Retinal pigment epithelial cell (primary cell): ENCODE data around the gene ABCC12.
"Not testable (repeated sequence)": the region's sequence is repeated elsewhere in the genome, so short reads cannot be mapped to it uniquely, and the experiment has no call there.

Experiments
- DNase-seq: peaks from one replicate; pipeline ENCODE4 v3.0.0-alpha.2; 2010; ENCODE audit warnings: low read depth
- H3K4me3 ChIP-seq: 2 replicates; pipeline ENCODE4 v1.5.1; 2011; ENCODE audit warnings: mild to moderate bottlenecking, low read length, control low read depth, moderate library complexity
- TF ChIP-seq, protein P1 (sequence below): conservative IDR thresholded peaks from 2 replicates; pipeline ENCODE4 v1.5.1; 2011; ENCODE audit warnings: low read depth, low read length, control low read depth, inconsistent platforms

The ABCC12 gene

DNA sequence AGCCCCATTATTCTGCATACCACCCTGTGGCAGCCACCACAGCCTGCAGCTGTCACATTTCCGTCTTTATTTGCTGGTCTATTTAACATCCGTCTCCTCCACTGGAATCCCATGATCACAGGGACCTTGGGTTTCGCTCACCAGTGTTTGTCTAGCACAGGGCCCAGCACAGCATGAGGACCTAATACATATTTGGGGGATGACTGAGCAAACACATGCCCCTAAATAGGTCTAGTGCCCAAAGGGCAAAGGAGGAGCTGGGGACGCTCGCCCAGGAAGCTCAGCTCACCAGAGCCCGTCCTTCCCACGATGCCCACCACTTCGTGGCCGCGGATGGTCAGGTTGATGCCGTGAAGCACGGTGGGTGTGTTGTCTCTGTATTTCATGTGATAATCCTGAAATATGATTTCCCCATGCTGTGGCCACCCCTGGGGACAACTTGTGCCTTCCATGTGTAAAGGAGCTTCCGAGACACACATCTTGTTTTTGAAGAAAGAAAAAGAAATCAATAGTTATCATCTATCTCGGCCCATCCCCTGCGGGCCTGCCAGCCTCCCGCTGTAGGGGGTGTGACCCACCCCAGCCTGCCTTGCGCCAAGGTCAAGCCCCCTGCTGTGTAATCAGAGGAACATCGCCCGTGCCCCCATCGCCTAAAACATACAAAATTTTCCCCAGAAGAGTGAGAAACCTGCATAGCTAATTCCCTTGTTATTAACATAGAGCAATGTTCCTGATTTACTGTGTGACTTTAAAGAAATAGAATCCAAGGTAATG is 21.0 kb upstream of the ABCC12 start:
- TF ChIP-seq, protein P1, sequence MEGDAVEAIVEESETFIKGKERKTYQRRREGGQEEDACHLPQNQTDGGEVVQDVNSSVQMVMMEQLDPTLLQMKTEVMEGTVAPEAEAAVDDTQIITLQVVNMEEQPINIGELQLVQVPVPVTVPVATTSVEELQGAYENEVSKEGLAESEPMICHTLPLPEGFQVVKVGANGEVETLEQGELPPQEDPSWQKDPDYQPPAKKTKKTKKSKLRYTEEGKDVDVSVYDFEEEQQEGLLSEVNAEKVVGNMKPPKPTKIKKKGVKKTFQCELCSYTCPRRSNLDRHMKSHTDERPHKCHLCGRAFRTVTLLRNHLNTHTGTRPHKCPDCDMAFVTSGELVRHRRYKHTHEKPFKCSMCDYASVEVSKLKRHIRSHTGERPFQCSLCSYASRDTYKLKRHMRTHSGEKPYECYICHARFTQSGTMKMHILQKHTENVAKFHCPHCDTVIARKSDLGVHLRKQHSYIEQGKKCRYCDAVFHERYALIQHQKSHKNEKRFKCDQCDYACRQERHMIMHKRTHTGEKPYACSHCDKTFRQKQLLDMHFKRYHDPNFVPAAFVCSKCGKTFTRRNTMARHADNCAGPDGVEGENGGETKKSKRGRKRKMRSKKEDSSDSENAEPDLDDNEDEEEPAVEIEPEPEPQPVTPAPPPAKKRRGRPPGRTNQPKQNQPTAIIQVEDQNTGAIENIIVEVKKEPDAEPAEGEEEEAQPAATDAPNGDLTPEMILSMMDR = no peak
- no peak for DNase-seq
- H3K4me3 ChIP-seq = no peak overlapping the region

DNA sequence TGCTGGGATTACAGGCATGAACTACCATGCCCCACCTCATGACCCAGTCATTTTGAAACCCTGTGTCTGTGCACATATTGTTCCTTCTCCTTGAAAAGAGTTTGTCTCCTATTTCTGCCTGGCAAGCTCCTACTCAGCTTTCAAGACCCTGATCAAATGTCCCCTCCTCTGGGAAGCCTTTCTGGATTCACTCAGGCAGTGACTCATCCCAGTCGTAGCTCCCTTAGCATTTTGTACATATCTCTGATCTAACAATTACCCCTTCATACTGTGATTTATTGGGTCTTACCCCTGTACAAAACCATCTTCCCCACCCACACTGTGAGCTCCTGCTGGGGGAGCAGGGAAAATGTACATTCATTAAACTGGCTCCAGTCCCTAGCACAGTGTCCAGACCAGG is 18.1 kb upstream of the ABCC12 start:
- TF ChIP-seq, protein P1 = no peak
- no peak for DNase-seq
- H3K4me3 ChIP-seq = no peak overlapping the region

DNA sequence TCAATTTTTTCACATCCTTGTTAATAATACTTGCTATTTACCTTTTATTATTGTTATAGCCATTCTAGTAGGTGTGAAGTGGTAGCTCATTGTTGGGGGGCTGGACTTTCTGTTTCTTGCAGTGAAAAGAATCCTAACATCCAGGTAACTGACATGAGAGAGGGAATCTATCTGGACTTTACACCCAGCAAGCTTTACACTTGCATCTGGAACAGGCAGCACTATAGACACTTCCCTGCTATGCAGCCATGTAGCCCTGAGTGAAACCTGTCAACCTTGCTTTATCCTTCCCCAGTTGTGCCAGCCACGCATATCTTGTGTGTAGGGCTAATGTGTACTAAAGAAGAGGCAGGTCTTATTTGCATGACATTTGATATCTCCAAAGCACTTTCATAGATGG is 16.9 kb upstream of the ABCC12 start:
- no peak overlapping the region for H3K4me3 ChIP-seq
- TF ChIP-seq, protein P1 = no peak
- DNase-seq = no peak

DNA sequence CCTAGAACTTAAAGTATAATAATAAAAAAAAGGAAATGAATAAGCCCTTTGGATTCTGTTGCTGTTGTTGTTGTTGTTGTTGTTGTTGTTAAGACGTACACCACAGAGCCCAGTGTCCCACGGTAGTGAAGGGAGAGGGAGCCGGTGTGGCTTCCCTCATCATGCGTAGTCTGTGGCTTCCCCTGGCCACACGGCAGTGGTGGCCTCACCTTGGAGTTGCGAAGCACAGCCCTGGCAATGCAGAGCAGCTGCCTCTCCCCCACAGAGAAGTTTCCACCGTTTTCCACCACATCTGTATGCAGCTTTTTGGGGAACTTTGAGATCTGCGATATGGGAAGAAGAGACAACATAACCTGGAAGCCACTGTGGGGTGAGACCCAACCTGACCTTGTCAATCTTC is 14.1 kb upstream of the ABCC12 start:
- TF ChIP-seq, protein P1 = no peak
- no peak overlapping the region for H3K4me3 ChIP-seq

DNA sequence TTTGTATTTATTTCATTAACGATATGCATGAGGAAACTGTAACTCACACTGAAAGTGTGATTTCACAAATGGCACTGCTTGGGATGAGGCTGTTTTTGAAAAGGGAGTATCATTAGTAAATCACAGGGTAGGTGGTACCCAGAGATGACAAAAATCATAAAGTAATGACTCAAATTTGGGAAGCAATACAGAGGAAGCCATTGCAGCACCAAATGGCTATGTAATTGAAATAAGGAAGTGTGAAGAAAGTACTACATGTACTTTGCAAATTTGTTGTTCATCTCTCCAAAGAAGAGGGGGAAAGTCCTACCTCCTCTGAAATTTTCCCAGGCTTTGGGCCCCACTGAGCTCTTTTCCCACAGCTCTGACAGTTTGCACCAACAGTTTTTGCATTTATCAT is 12.3 kb upstream of the ABCC12 start:
- no peak overlapping the region for H3K4me3 ChIP-seq
- TF ChIP-seq, protein P1 = no peak
- no peak for DNase-seq

More for the DNA sequence above, 14.1 kb upstream of the ABCC12 start:
- DNase-seq = no peak

DNA sequence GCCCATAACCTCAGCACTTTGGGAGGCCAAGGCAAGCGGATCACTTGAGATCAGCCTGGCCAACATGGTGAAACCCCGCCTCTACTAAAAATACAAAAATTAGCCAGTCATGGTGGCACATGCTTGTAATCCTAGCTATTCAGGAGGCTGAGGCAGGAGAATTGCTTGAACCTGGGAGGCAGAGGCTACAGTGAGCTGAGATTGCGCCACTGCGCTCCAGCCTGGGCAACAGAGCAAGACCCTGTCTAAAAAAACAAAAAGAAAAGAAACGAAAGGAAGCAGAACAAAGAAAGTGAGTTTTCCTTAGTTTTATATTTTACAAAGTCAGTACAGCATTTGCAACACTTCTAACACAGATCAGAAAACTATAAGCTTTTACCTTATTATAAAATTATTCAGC is 10.8 kb upstream of the ABCC12 start:
- DNase-seq, H3K4me3 ChIP-seq: not testable (repeated sequence)

DNA sequence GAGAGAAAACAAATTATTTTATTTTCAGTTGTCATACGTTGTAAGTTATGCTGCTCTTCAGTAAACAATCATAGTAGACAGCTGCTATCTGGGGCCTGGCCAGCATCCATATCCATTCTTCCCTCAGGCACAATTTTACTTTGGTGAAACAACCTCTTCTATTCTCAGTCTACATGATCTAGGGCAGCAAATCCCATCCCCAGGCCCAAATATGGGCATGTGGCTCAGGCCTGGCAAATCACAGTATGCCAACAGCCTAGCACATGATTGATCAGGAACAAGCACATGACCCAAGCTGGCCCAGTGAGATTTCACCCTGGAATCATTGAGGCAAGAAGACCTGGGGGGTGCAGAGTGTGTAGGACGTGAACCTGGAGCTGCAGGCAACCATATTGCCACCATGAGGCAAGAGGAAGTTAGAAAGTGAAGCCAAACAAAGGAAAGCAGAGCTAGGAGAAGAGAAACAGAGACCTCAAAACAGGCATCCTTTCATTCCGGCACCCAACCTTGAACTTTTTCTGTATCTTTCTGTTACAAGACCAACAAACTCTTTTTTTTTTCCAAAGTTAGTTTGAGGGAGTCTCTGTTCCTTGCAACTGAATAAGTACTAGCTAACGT is 10.3 kb upstream of the ABCC12 start:
- TF ChIP-seq, protein P1 = no peak
- DNase-seq = no peak
- no peak overlapping the region for H3K4me3 ChIP-seq
